GM23338 (cell line): ENCODE data around the gene ONECUT3. TPM values are rescaled to one million over a fixed set of nuclear protein-coding genes. Genes with fewer than 3 reads are reported as not detected.

Source experiments
- ATAC-seq: fragments of 200-7000 bp; cut with Tn5 transposase; 3 replicates; pipeline ENCODE4 v1.9.1; 2020
- DNase-seq: peaks from one replicate; pipeline ENCODE4 v3.0.0-alpha.2; 2015; ENCODE audit warnings: low spot score
- H2AFZ ChIP-seq: fragments of 200-600 bp; sonication (generic); 2 replicates; pipeline ENCODE4 v1.8.0; 2016; ENCODE audit warnings: antibody characterized with exemption, mild to moderate bottlenecking, moderate library complexity
- H3F3A ChIP-seq: fragments of 200-600 bp; sonication (generic); replicated peaks from 2 replicates; pipeline ENCODE4 v1.8.0; 2017; ENCODE audit warnings: antibody characterized with exemption, mixed run types, low read depth
- H3K27ac ChIP-seq: fragments of 200-600 bp; sonication (generic); 2 replicates; pipeline ENCODE4 v1.6.1; 2016; ENCODE audit warnings: low read depth
- H3K27me3 ChIP-seq: fragments of 200-600 bp; sonication (generic); 2 replicates; pipeline ENCODE4 v1.8.0; 2016; ENCODE audit warnings: mild to moderate bottlenecking, mixed run types, moderate library complexity; ENCODE audit not compliant: insufficient read depth
- H3K36me3 ChIP-seq: fragments of 200-600 bp; sonication (generic); 2 replicates; pipeline ENCODE4 v1.8.0; 2016; ENCODE audit warnings: mild to moderate bottlenecking; ENCODE audit not compliant: insufficient read depth
- H3K4me1 ChIP-seq: fragments of 200-600 bp; sonication (generic); 2 replicates; pipeline ENCODE4 v1.8.0; 2016; ENCODE audit warnings: mild to moderate bottlenecking, moderate library complexity; ENCODE audit not compliant: insufficient read depth
- H3K4me2 ChIP-seq: fragments of 200-600 bp; sonication (generic); 2 replicates; pipeline ENCODE4 v1.7.1; 2017; ENCODE audit warnings: mixed run types
- H3K4me3 ChIP-seq: fragments of 200-600 bp; sonication (generic); 2 replicates; pipeline ENCODE4 v1.6.1; 2016; ENCODE audit warnings: mixed run types
- H3K79me2 ChIP-seq: fragments of 200-600 bp; sonication (generic); replicated peaks from 2 replicates; pipeline ENCODE4 v1.8.0; 2017; ENCODE audit warnings: mild to moderate bottlenecking; ENCODE audit not compliant: insufficient read depth
- H3K9me2 ChIP-seq: fragments of 200-600 bp; sonication (generic); 2 replicates; pipeline ENCODE4 v1.8.0; 2017; ENCODE audit not compliant: insufficient read depth
- H4K20me1 ChIP-seq: fragments of 200-600 bp; sonication (generic); replicated peaks from 2 replicates; pipeline ENCODE4 v1.8.0; 2017; ENCODE audit warnings: mild to moderate bottlenecking; ENCODE audit not compliant: insufficient read depth
- H3K27ac Mint-ChIP-seq: 2 replicates; pipeline ENCODE4 v1.8.0; 2020; ENCODE audit warnings: inconsistent platforms, mild to moderate bottlenecking, moderate library complexity, mixed read lengths
- H3K27me3 Mint-ChIP-seq: 3 replicates; pipeline ENCODE4 v1.8.0; 2022; ENCODE audit warnings: low read depth, mild to moderate bottlenecking, moderate library complexity, mixed read lengths, inconsistent platforms; ENCODE audit not compliant: insufficient read depth, poor library complexity
- H3K36me3 Mint-ChIP-seq: 3 replicates; pipeline ENCODE4 v1.8.0; 2021; ENCODE audit warnings: low read depth, mild to moderate bottlenecking, inconsistent platforms, moderate library complexity, mixed read lengths
- H3K4me1 Mint-ChIP-seq: 3 replicates; pipeline ENCODE4 v1.8.0; 2020; ENCODE audit warnings: mild to moderate bottlenecking, inconsistent platforms, mixed read lengths
- H3K4me3 Mint-ChIP-seq: 3 replicates; pipeline ENCODE4 v1.8.0; 2021; ENCODE audit warnings: moderate library complexity, mild to moderate bottlenecking, inconsistent platforms, mixed read lengths
- H3K9me3 Mint-ChIP-seq: 3 replicates; pipeline ENCODE4 v1.8.0; 2020; ENCODE audit warnings: moderate library complexity, mild to moderate bottlenecking, inconsistent platforms, mixed read lengths
- ETS1 ChIP-seq: IDR thresholded peaks from 2 replicates; pipeline ENCODE4 v1.6.1; 2016; ENCODE audit warnings: antibody characterized with exemption
- EZH2 ChIP-seq: fragments of 200-600 bp; sonication (generic); IDR thresholded peaks from one replicate; pipeline ENCODE4 v1.8.0; 2017; ENCODE audit warnings: antibody characterized with exemption, mild to moderate bottlenecking, low read depth; ENCODE audit not compliant: unreplicated experiment
- EZH2phosphoT487 ChIP-seq: fragments of 200-600 bp; sonication (generic); IDR thresholded peaks from one replicate; pipeline ENCODE4 v1.8.1; 2018; ENCODE audit warnings: antibody characterized with exemption; ENCODE audit not compliant: unreplicated experiment
- JUNB ChIP-seq: IDR thresholded peaks from one replicate; pipeline ENCODE4 v1.6.1; 2016; ENCODE audit warnings: antibody characterized with exemption; ENCODE audit not compliant: unreplicated experiment
- POLR2AphosphoS5 ChIP-seq: IDR thresholded peaks from 2 replicates; pipeline ENCODE4 v1.6.1; 2016; ENCODE audit warnings: antibody characterized with exemption, low read depth
- REST ChIP-seq: IDR thresholded peaks from one replicate; pipeline ENCODE4 v1.6.1; 2018; ENCODE audit warnings: antibody characterized with exemption; ENCODE audit not compliant: unreplicated experiment
- polyA plus RNA-seq: library from polyadenylated mRNA; unstranded; fragments of >200 nt; fragmentation: Nextera tagmentation; extraction: Ambion mirVana; gene quantifications from 2 replicates; pipeline ENCODE4 v1.2.1, GENCODE V29; 2016
- total RNA-seq: library from RNA; depleted of rRNA; stranded (reverse); fragments of >200 nt; shearing (Covaris generic); gene quantifications from 2 replicates; pipeline ENCODE4 v1.2.3, GENCODE V29; 2014

Gene ONECUT3
- total and polyA plus RNA-seq, 2 experiments from 2014 or later = not detected

GRCh38 chr19:1779574-1779973 is 26.3 kb downstream of the ONECUT3 start:
- Mint-ChIP-seq H3K9me3 (peaks cover 32% of the 10 kb centered on the region), H3K27me3 (peaks cover 75% of the 10 kb centered on the region), H3K4me1 (peaks cover 16% of the 10 kb centered on the region), H3K36me3 (peaks cover 5% of the 10 kb centered on the region; the same call in 1 of the 3 replicates), H3K4me3 (no peak overlapping the region; the same call in 2 of the 3 replicates), H3K27ac (no peak overlapping the region)
- peaks cover 10% of the 10 kb centered on the region for H3F3A ChIP-seq
- H3K4me2 ChIP-seq = peak overlapping the region; percentile 68
- H3K9me2 ChIP-seq = no peaks in the 10 kb centered on the region
- DNase-seq = no peak
- no peak for ATAC-seq
- TF ChIP-seq POLR2AphosphoS5 (no peak), EZH2 (no peak), EZH2phosphoT487 (no peak), REST (no peak)
- H2AFZ ChIP-seq = no peak overlapping the region
- H3K36me3 ChIP-seq = no peaks in the 10 kb centered on the region
- no peak overlapping the region for H3K27ac ChIP-seq
- H3K4me1 ChIP-seq = peaks cover 14% of the 10 kb centered on the region
- no peaks in the 10 kb centered on the region for H3K79me2 ChIP-seq
- H3K27me3 ChIP-seq = peaks cover 82% of the 10 kb centered on the region
- H3K4me3 ChIP-seq = peak overlapping the region; percentile 24; the same call in 1 of the 2 replicates
- no peaks in the 10 kb centered on the region; the same call in 1 of the 2 replicates for H4K20me1 ChIP-seq

- no peak for DNase-seq
- H3K9me2 ChIP-seq = no peaks in the 10 kb centered on the region
- H3K79me2 ChIP-seq = no peaks in the 10 kb centered on the region
- peaks cover 10% of the 10 kb centered on the region for H3F3A ChIP-seq
- no peaks in the 10 kb centered on the region for H3K36me3 ChIP-seq
- H3K4me3 Mint-ChIP-seq = no peak overlapping the region
- H3K4me3 ChIP-seq = no peak overlapping the region
- H2AFZ ChIP-seq = no peak overlapping the region
- H3K27me3 ChIP-seq = peaks cover 76% of the 10 kb centered on the region
- H3K4me1 ChIP-seq = peaks cover 14% of the 10 kb centered on the region
- ATAC-seq = peak; percentile 33
- H3K4me1 Mint-ChIP-seq = peaks cover 15% of the 10 kb centered on the region
- peaks cover 26% of the 10 kb centered on the region for H3K9me3 Mint-ChIP-seq
- no peaks in the 10 kb centered on the region; the same call in 1 of the 2 replicates for H4K20me1 ChIP-seq
- peaks cover 5% of the 10 kb centered on the region; the same call in 1 of the 3 replicates for H3K36me3 Mint-ChIP-seq
- H3K27ac Mint-ChIP-seq = no peak overlapping the region
- no peak overlapping the region for H3K27ac ChIP-seq
- H3K4me2 ChIP-seq = no peak overlapping the region
- TF ChIP-seq ETS1 (no peak), JUNB (no peak), REST (no peak)
- H3K27me3 Mint-ChIP-seq = peaks cover 71% of the 10 kb centered on the region
Observed at GRCh38 chr19:1780272-1780958, 27.1 kb downstream of the ONECUT3 start.
